H4 (cell line): ENCODE measurements around the gene HOXB7. TPM values are rescaled to one million over a fixed set of nuclear protein-coding genes. Genes with fewer than 3 reads are reported as not detected.

ENCODE experiments used
- DNase-seq: peaks from one replicate; pipeline ENCODE4 v3.0.0-alpha.2; 2015; ENCODE audit warnings: low spot score
- total RNA-seq: library from RNA; depleted of rRNA; stranded (reverse); fragments of >200 nt; shearing (Covaris generic); gene quantifications from 2 replicates; pipeline ENCODE4 v1.2.3, GENCODE V29; 2014; rRNA removed

HOXB7 gene
- 21.2 and 22.4 TPM in 2 replicates for total RNA-seq

GRCh38 chr17:48610282-48611211, at the start of gene HOXB7:
Gene HOXB7 (minus strand): TSS chr17:48611017. CDS start chr17:48610918, 99 bp downstream.
- DNase-seq = peak; percentile 69

GRCh38 chr17:48655913-48656312, 45.1 kb upstream of the HOXB7 start:
- DNase-seq = no peak

DNA sequence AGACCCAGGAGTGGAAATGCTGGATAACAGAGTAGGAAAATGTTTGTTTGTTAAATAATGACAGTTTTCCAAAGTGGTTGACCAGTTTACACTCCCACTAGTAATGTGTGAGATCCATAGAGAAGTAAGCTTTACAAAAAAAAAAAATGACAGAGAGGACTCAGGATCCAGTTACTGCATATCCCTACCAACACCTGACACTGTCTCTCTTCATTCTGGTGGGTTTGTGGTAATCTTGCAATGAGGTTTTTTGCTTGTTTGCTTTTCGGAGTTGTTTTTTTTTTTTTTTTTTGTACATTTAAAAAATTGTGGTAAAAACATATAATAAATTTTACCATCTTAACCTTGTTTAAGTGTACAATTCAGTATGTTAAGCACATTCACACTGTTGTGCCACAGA, 38.9 kb upstream of the HOXB7 start:
- no peak for DNase-seq

DNA sequence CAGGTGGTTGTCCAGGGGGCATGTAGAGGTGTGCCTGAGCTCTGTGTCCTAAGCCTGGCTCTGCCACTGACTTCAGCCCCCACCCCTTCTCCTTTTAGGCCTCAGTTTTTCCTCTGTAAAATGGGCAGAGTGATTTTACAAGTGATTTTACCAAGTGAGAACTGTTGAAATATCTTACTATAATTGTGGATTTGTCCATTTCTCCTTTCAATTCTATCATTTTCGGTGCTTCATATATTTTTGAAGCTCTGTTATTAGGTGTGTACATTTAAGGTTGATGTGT, 37.1 kb upstream of the HOXB7 start:
- DNase-seq = no peak

GRCh38 chr17:48647103-48647962, 36.5 kb upstream of the HOXB7 start:
- DNase-seq = no peak

- DNase-seq = no peak
These were observed 35.6 kb upstream of the HOXB7 start for GRCh38 chr17:48646183-48647102.

- no peak for DNase-seq
These were observed 34.9 kb upstream of the HOXB7 start for GRCh38 chr17:48645639-48646182.

- no peak for DNase-seq
These were observed 34.2 kb upstream of the HOXB7 start for GRCh38 chr17:48644910-48645557.

- no peak for DNase-seq
These were observed 33.3 kb upstream of the HOXB7 start for GRCh38 chr17:48644159-48644558.

DNA sequence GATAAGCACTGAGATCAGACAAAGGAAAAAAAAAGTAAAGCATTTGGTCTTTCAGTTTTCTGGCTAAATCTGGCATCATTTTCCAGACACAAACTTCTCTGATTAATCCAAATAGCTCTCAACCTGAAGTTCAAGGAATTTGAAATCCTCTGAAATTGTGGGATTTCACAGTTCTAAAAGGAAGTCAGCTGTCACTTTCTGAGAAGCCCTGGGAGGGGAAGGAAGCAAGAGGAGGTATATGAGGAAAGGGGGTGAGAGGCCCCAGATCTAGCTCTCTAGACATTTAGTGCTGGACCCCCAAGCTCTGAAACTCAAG, 32.8 kb upstream of the HOXB7 start:
- DNase-seq = no peak

DNA sequence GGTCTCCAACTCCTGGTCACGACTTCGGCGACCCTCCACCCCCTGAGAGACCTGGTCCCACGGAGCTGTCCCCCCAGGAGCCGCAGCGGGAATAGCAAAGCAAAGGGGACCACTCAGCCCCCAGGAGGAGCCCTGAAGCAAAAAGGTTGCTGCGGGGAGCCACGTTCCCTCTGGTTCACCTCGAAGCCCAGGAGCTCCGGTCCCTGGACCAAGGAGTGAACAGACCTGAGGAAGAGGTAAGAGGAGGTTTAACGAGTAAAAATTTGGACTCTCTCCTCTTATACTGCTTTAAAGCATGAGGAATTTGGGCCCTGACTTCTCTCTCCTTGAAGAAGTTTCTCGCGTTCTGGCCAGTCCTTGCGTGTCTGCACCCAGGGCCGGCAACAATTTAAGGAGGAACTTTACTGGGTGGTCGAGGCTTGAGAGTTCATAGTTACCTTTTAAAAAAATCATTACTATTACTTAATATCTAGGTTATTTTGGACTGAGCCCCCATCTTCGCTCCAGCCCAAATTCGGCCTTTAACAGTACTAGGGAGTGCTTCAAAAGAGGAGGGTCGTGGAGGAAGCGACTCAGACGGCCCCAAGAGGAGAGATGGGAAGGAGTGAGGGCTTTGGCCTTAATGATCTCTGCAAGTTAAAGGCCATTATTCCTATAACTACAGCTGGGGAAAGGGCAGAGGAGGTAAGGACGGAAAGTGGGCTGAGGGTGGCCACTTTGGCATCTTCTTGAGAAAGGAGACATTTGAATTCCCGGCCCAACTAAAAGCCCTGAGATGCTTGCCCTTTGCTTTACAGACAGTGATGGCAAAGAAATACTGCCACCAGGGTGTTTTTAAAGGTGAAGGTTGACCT, 32.3 kb upstream of the HOXB7 start:
- DNase-seq = no peak

- DNase-seq = no peak
These were observed 31.4 kb upstream of the HOXB7 start for GRCh38 chr17:48642059-48642842.

GRCh38 chr17:48641541-48642058, 30.8 kb upstream of the HOXB7 start:
- no peak for DNase-seq

GRCh38 chr17:48640858-48641180, 30.0 kb upstream of the HOXB7 start:
- DNase-seq = no peak

DNA sequence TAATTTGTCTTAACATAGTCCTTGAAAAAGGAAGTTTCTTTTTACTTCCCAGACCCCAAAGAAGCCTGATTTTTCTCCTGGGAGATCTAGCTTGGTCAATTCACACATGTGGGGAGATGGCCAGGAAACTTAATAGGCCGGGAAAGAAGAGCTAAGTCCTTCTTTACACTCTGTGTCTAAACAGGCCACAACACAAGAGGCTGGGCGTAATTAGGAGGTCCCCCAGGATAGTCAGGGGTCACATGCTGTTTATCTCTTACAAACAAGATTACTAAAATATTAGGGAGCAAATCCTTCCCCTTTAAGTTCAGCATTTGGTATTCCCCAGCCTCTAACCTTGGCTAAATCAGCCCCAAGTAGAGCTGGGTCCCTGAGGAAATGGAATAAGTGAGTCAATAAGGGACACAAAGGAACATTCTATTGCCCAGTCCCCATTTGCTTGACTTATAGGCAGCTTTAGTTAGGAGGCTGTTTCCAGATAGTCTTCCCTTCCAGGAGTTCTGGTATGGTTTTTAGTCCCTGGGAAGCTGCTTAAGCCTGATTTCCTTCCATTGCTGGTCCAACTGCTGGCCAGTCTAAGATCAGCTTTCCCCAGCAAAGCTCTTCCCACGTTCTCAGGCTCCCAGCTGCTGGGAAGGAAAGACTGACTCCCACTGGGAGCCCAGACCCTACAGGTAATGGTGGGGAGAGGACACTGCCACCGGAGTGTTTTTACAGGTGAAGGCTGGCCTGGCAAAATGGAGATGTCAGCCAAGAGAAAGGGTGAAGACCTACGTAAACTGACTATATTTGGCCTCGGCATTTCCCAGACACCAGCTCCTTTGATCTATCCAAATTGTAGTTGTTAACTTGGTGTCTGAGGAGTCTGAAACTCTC, 29.4 kb upstream of the HOXB7 start:
- no peak for DNase-seq

DNA sequence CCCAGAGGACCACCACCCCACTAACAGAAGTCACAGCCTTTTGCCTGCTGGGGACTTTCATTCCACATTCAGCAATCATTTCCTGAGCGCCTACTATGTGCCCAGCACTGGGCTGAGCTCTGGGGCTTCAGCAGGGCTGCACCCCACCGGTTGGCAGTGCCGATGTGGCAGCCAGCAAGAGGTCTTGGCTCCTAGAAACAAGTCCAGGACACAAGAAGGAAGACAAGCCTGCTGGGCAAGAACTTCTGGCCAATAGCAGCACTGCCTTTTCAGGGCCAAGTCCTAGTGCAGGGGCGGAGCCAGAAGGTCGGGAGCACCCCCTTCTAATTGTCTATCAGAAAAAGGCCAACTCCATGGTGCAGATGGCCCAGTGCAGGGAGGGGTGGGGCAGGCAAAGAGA, 28.3 kb upstream of the HOXB7 start:
- no peak for DNase-seq

- DNase-seq = no peak
These were observed 26.8 kb upstream of the HOXB7 start for GRCh38 chr17:48637323-48638260.
